Measurements from ENCODE around the gene WNK2. TPM values are rescaled to one million over a fixed set of nuclear protein-coding genes. Genes with fewer than 3 reads are reported as not detected.

Gene WNK2
- total and polyA plus RNA-seq, 2 of the 4 experiments (the other 2 are of a cell fraction): not detected

DNA sequence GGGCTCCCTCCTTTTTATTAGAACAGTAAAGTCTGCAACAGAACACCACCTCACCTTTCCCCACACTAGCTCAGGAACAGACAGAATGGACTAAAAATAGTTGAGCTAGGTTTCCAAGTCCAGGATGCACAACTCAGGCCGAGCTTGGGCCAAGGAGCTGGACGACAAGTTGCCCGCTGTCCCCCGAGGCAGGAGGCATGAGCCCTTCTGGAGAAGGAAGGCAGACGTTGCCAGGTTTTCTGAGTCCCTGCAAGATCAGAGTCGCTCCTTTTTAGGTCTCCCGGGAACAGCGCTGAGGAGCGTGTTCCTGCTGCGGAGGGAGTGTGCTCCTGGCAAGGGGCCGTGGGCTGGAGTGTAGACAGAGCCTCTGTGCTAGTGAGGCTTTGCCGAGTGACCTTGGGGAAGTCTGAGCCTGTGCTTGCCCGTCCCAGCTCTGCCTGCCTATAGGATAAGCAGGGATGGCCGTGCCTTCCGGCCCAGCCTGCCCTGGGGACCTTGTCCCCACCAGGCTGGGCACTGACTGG is 121.6 kb downstream of the WNK2 start:
- H4K8ac ChIP-seq (ENCODE audit: low read depth in 2 of 2, low read length in 2 of 2): no peak overlapping the region
- BruUV-seq (replicated peaks): no TSS peak
- H3K27ac ChIP-seq (ENCODE audit: insufficient read depth, low read length): no peak overlapping the region
- no peaks in the 10 kb centered on the region for H3K9me3 ChIP-seq (ENCODE audit: control insufficient read depth, insufficient read depth, low read length)
- no peak overlapping the region for H3K4me3 ChIP-seq (ENCODE audit: insufficient read depth, low read depth, low read length)
- H3K4me2 ChIP-seq (ENCODE audit: low read depth, low read length): no peak overlapping the region
- intact Hi-C loops (cut with micrococcal nuclease) (loop anchor here (1.0 kb wide), 3 partner anchors 196 to 348 kb away; no protein-coding TSS in a partner anchor), in situ Hi-C loops (cut with MboI; ENCODE audit: low sequenced_read_pairs) (loop anchor here (5.0 to 25.0 kb wide), 3 partner anchors 107 to 293 kb away; no protein-coding TSS in a partner anchor), dilution Hi-C loops (cut with HindIII; ENCODE audit: low sequenced_read_pairs, unreplicated experiment) (no loop called here)
- H2AK5ac ChIP-seq (ENCODE audit: low read depth, low read length): no peak overlapping the region
- DNase-seq (no peak), ATAC-seq (ENCODE audit: low read depth) (no peak)
- H2AK9ac ChIP-seq (replicated peaks; ENCODE audit: low read depth, low read length, poor library complexity): no peak overlapping the region
- no peak overlapping the region for H3K18ac ChIP-seq (ENCODE audit: low read depth, low read length)
- no peak overlapping the region for H3K23ac ChIP-seq (ENCODE audit: low read depth, low read length)
- H3K4me1 ChIP-seq (ENCODE audit: control insufficient read depth, insufficient read depth, low read length): no peaks in the 10 kb centered on the region
- H4K5ac ChIP-seq (ENCODE audit: low read depth, low read length): no peak overlapping the region
- no peaks in the 10 kb centered on the region for H4K20me1 ChIP-seq (ENCODE audit: insufficient read depth, low read length)
- POLR2A ChIA-PET (ENCODE audit: unreplicated experiment): no interaction called here
- TF ChIP-seq FOS (IDR thresholded peaks at IDR 0.05; ENCODE audit: low read depth, low read length): no peak
- no peak for TF ChIP-seq SMC3 (IDR thresholded peaks at IDR 0.05; ENCODE audit: low read depth, low read length)
- TF ChIP-seq RCOR1 (IDR thresholded peaks at IDR 0.05; ENCODE audit: insufficient replicate concordance, low read length): no peak
- no peak for TF ChIP-seq CEBPB (IDR thresholded peaks at IDR 0.05; ENCODE audit: low read depth, low read length)
- no peak for TF ChIP-seq POLR2A (IDR thresholded peaks at IDR 0.05; ENCODE audit: low read depth, low read length)
- no peak for TF ChIP-seq CHD1 (IDR thresholded peaks at IDR 0.05; ENCODE audit: low read depth, low read length)
- TF ChIP-seq NFE2L2 (IDR thresholded peaks at IDR 0.05; ENCODE audit: low read depth, low read length): no peak
- TF ChIP-seq RFX5 (IDR thresholded peaks at IDR 0.05; ENCODE audit: low read depth, low read length): no peak
- TF ChIP-seq MXI1 (IDR thresholded peaks at IDR 0.05; ENCODE audit: borderline replicate concordance, low read depth, low read length): no peak
- TF ChIP-seq MAZ (IDR thresholded peaks at IDR 0.05; ENCODE audit: borderline replicate concordance, low read depth, low read length): no peak
- TF ChIP-seq, protein P1, sequence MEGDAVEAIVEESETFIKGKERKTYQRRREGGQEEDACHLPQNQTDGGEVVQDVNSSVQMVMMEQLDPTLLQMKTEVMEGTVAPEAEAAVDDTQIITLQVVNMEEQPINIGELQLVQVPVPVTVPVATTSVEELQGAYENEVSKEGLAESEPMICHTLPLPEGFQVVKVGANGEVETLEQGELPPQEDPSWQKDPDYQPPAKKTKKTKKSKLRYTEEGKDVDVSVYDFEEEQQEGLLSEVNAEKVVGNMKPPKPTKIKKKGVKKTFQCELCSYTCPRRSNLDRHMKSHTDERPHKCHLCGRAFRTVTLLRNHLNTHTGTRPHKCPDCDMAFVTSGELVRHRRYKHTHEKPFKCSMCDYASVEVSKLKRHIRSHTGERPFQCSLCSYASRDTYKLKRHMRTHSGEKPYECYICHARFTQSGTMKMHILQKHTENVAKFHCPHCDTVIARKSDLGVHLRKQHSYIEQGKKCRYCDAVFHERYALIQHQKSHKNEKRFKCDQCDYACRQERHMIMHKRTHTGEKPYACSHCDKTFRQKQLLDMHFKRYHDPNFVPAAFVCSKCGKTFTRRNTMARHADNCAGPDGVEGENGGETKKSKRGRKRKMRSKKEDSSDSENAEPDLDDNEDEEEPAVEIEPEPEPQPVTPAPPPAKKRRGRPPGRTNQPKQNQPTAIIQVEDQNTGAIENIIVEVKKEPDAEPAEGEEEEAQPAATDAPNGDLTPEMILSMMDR (conservative IDR thresholded peaks at IDR 0.05; ENCODE audit: low read depth, low read length): no peak
- no peak for TF ChIP-seq BHLHE40 (IDR thresholded peaks at IDR 0.05; ENCODE audit: low read depth, low read length)
- no peak for TF ChIP-seq RAD21 (IDR thresholded peaks at IDR 0.05; ENCODE audit: low read length)
- no peak for TF ChIP-seq MAFK (IDR thresholded peaks at IDR 0.05; ENCODE audit: low read depth, low read length)
- TF ChIP-seq, protein P2, sequence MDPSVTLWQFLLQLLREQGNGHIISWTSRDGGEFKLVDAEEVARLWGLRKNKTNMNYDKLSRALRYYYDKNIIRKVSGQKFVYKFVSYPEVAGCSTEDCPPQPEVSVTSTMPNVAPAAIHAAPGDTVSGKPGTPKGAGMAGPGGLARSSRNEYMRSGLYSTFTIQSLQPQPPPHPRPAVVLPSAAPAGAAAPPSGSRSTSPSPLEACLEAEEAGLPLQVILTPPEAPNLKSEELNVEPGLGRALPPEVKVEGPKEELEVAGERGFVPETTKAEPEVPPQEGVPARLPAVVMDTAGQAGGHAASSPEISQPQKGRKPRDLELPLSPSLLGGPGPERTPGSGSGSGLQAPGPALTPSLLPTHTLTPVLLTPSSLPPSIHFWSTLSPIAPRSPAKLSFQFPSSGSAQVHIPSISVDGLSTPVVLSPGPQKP (IDR thresholded peaks at IDR 0.05; ENCODE audit: borderline replicate concordance, low read depth, low read length): no peak
- TF ChIP-seq, protein P3, sequence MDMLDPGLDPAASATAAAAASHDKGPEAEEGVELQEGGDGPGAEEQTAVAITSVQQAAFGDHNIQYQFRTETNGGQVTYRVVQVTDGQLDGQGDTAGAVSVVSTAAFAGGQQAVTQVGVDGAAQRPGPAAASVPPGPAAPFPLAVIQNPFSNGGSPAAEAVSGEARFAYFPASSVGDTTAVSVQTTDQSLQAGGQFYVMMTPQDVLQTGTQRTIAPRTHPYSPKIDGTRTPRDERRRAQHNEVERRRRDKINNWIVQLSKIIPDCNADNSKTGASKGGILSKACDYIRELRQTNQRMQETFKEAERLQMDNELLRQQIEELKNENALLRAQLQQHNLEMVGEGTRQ (IDR thresholded peaks at IDR 0.05; ENCODE audit: low read depth, low read length): no peak
- no peak overlapping the region for H2BK20ac ChIP-seq (ENCODE audit: low read depth, low read length)
- no peaks in the 10 kb centered on the region for H3K36me3 ChIP-seq (ENCODE audit: control insufficient read depth, insufficient read depth, low read length)
- no peak overlapping the region for H3K9ac ChIP-seq (ENCODE audit: low read depth, low read length)
- peaks cover 10% of the 10 kb centered on the region for H3K27me3 ChIP-seq (ENCODE audit: control insufficient read depth, insufficient read depth, low read length)
- H3K56ac ChIP-seq (ENCODE audit: extremely low read depth, insufficient read depth, low read length): no peak overlapping the region
- no peaks in the 10 kb centered on the region for H3K79me1 ChIP-seq (ENCODE audit: low read depth in 1 of 2, low read length in 2 of 2)
- H3K14ac ChIP-seq (replicated peaks; ENCODE audit: low read depth, low read length): no peak overlapping the region
- no peak overlapping the region for H3K4ac ChIP-seq (ENCODE audit: low read depth, low read length)
- CTCF ChIA-PET: interaction anchor here (0.7 to 1.5 kb wide), 6 partner anchors 11 to 200 kb away, joined by 3 to 4 read pairs (median 3); no protein-coding TSS in a partner anchor
- no peak overlapping the region for H2AFZ ChIP-seq (replicated peaks; ENCODE audit: low read length, poor library complexity)
- no peak overlapping the region for H2BK15ac ChIP-seq (ENCODE audit: low read depth, low read length)
- H4K91ac ChIP-seq (ENCODE audit: insufficient read depth, low read depth, low read length): no peak overlapping the region
- H2BK120ac ChIP-seq (ENCODE audit: low read depth, low read length): no peak overlapping the region
- 100% methylated on average over 1 of the region's 15 CpGs; no CpG with 5 or more reads in 1 of the 2 experiments for WGBS, 2 experiments (ENCODE audit: extremely low coverage in 2 of 2, insufficient read length in 1 of 2)
- no peaks in the 10 kb centered on the region for H3K9me1 ChIP-seq (ENCODE audit: insufficient read depth, low read length)
- no peak overlapping the region for H2BK5ac ChIP-seq (ENCODE audit: low read depth, low read length, poor library complexity, severe bottlenecking)

Data from IMR-90 (cell line).